A549 treated with DMSO at 1 μM for 4 hours (cell line): ENCODE data around the gene MTFR2. TPM values are rescaled to one million over a fixed set of nuclear protein-coding genes. Genes with fewer than 3 reads are reported as not detected.

Experiments used
- total RNA-seq: library from RNA; stranded (reverse); fragments of 200-300 nt; extraction: Qiagen RNA extraction; gene quantifications from 5 replicates; pipeline ENCODE4 v1.2.3, GENCODE V29; 2022; ENCODE audit warnings: low read depth

Gene MTFR2
- total RNA-seq: 11.0 to 14.2 TPM (median 13.0 TPM) in 5 replicates

GRCh38 chr6:136249811-136250685 lies at the start of gene MTFR2:
MTFR2 (minus strand) TSS chr6:136250311; CDS start chr6:136249099, 1,212 bp downstream.

GRCh38 chr6:136289579-136290409 lies 39.7 kb upstream of the MTFR2 start, which contains the start of gene BCLAF1:
BCLAF1 (minus strand) TSS chr6:136289846; CDS start chr6:136279866, 9,980 bp downstream.

Other genes starting within 250 kb of the MTFR2 start
- gene BCLAF1, start 39.5 kb upstream of the MTFR2 start, total RNA-seq: 60.9 to 95.2 TPM (median 84.7 TPM) in 5 replicates